Type B pancreatic cell (in vitro differentiated cells): ENCODE data around the gene MCC. TPM values are rescaled to one million over a fixed set of nuclear protein-coding genes. Genes with fewer than 3 reads are reported as not detected.

ENCODE experiments used
- DNase-seq: peaks from one replicate; pipeline ENCODE4 v3.0.0; 2021; ENCODE audit warnings: mixed read lengths; ENCODE audit not compliant: unreplicated experiment; ENCODE audit errors: extremely low spot score
- H3K27ac Mint-ChIP-seq: 2 replicates; pipeline ENCODE4 v1.8.0; 2021; ENCODE audit warnings: mild to moderate bottlenecking, mixed read lengths
- H3K27me3 Mint-ChIP-seq: 2 replicates; pipeline ENCODE4 v1.8.0; 2021; ENCODE audit warnings: mixed read lengths
- H3K36me3 Mint-ChIP-seq: 2 replicates; pipeline ENCODE4 v1.8.0; 2021; ENCODE audit warnings: mixed read lengths
- H3K4me1 Mint-ChIP-seq: one replicate; pipeline ENCODE4 v1.8.0; 2021; ENCODE audit warnings: mixed read lengths; ENCODE audit not compliant: unreplicated experiment
- H3K4me3 Mint-ChIP-seq: 2 replicates; pipeline ENCODE4 v1.8.0; 2021; ENCODE audit warnings: mild to moderate bottlenecking, mixed read lengths
- H3K9me3 Mint-ChIP-seq: 2 replicates; pipeline ENCODE4 v1.8.0; 2021; ENCODE audit warnings: mixed read lengths
- CTCF ChIP-seq: fragments of 200-600 bp; sonication (generic); conservative IDR thresholded peaks from 2 replicates; pipeline ENCODE4 v1.5.0; 2021; ENCODE audit warnings: antibody characterized with exemption, mild to moderate bottlenecking
- total RNA-seq: library from RNA; stranded (reverse); gene quantifications from 2 replicates; pipeline ENCODE4 v1.2.1, GENCODE V29; 2021; ENCODE audit warnings: low replicate concordance

Gene MCC
- total RNA-seq, 1 donor from 2014 or later: 24.0 TPM

- peaks cover 4% of the 10 kb centered on the region for H3K36me3 Mint-ChIP-seq
Measured at GRCh38 chr5:113218200-113218599, 270.1 kb downstream of the MCC start.

GRCh38 chr5:113217619-113218184, 270.6 kb downstream of the MCC start:
- Mint-ChIP-seq H3K36me3 (peaks cover 3% of the 10 kb centered on the region), H3K27me3 (no peaks in the 10 kb centered on the region), H3K27ac (peak overlapping the region; percentile 60), H3K4me1 (peaks cover 30% of the 10 kb centered on the region), H3K4me3 (peak overlapping the region; percentile 4), H3K9me3 (no peaks in the 10 kb centered on the region)
- no peak for DNase-seq
- TF ChIP-seq CTCF: no peak

More at GRCh38 chr5:113218200-113218599, 270.1 kb downstream of the MCC start:
- H3K4me3 Mint-ChIP-seq: peak overlapping the region; percentile 66
- no peaks in the 10 kb centered on the region for H3K9me3 Mint-ChIP-seq
- H3K27ac Mint-ChIP-seq: peak overlapping the region; percentile 25
- no peak for TF ChIP-seq CTCF
- no peaks in the 10 kb centered on the region for H3K27me3 Mint-ChIP-seq
- peaks cover 31% of the 10 kb centered on the region for H3K4me1 Mint-ChIP-seq
- DNase-seq: no peak

- H3K27ac Mint-ChIP-seq: no peak overlapping the region
- H3K9me3 Mint-ChIP-seq: no peaks in the 10 kb centered on the region
- DNase-seq: no peak
- no peaks in the 10 kb centered on the region for H3K27me3 Mint-ChIP-seq
- no peak overlapping the region for H3K4me3 Mint-ChIP-seq
- no peaks in the 10 kb centered on the region for H3K36me3 Mint-ChIP-seq
- peaks cover 26% of the 10 kb centered on the region for H3K4me1 Mint-ChIP-seq
- TF ChIP-seq CTCF: no peak
Measured at GRCh38 chr5:113216545-113216944, 271.7 kb downstream of the MCC start.

GRCh38 chr5:113215401-113216060, 272.7 kb downstream of the MCC start:
- Mint-ChIP-seq H3K9me3 (no peaks in the 10 kb centered on the region), H3K36me3 (no peaks in the 10 kb centered on the region), H3K4me3 (no peak overlapping the region), H3K27ac (no peak overlapping the region), H3K4me1 (peaks cover 31% of the 10 kb centered on the region), H3K27me3 (no peaks in the 10 kb centered on the region)
- TF ChIP-seq CTCF: no peak
- no peak for DNase-seq

GRCh38 chr5:113214606-113215323, 273.5 kb downstream of the MCC start:
- Mint-ChIP-seq H3K4me1 (peaks cover 30% of the 10 kb centered on the region), H3K27ac (no peak overlapping the region), H3K9me3 (no peaks in the 10 kb centered on the region), H3K27me3 (no peaks in the 10 kb centered on the region), H3K36me3 (no peaks in the 10 kb centered on the region), H3K4me3 (no peak overlapping the region)
- no peak for DNase-seq
- TF ChIP-seq CTCF: no peak
